GM18519 (cell line): Measurements from ENCODE around the gene ANKS1B.
"Not testable (repeated sequence)": the region's sequence is repeated elsewhere in the genome, so short reads cannot be mapped to it uniquely, and the experiment has no call there.

Experiments used
- ATAC-seq: cut with Tn5 transposase; IDR thresholded peaks from one replicate; pipeline ENCODE4 v1.9.1; 2021; ENCODE audit warnings: mild to moderate bottlenecking, moderate library complexity; ENCODE audit not compliant: unreplicated experiment, low FRiP score

Gene ANKS1B

GRCh38 chr12:99984271-99985128 is at the start of gene ANKS1B:
TSS of gene ANKS1B (minus strand) at chr12:99984936. CDS start at chr12:99984237, 699 bp downstream.
- ATAC-seq, result no peak

GRCh38 chr12:100031836-100032235 is 47.1 kb upstream of the ANKS1B start:
- no peak for ATAC-seq

- ATAC-seq, result no peak
Observed at GRCh38 chr12:100027671-100028070, 42.9 kb upstream of the ANKS1B start.

- no peak for ATAC-seq
Observed at GRCh38 chr12:100026241-100026640, 41.5 kb upstream of the ANKS1B start.

- ATAC-seq, result no peak
Observed at GRCh38 chr12:100024974-100025555, 40.3 kb upstream of the ANKS1B start.

GRCh38 chr12:100020370-100020769 is 35.6 kb upstream of the ANKS1B start:
- ATAC-seq, result no peak

- no peak for ATAC-seq
Observed at GRCh38 chr12:100017056-100017455, 32.3 kb upstream of the ANKS1B start.

GRCh38 chr12:100016304-100016703 is 31.6 kb upstream of the ANKS1B start:
- ATAC-seq, result not testable (repeated sequence)

GRCh38 chr12:100005846-100006245 is 21.1 kb upstream of the ANKS1B start:
- not testable (repeated sequence) for ATAC-seq

GRCh38 chr12:99997806-99998205 is 13.1 kb upstream of the ANKS1B start:
- no peak for ATAC-seq

GRCh38 chr12:99996095-99996494 is 11.4 kb upstream of the ANKS1B start:
- no peak for ATAC-seq

GRCh38 chr12:99985631-99986030 is 895 bp upstream of the ANKS1B start:
- no peak for ATAC-seq

GRCh38 chr12:99985129-99985570 is 414 bp upstream of the ANKS1B start:
- no peak for ATAC-seq

GRCh38 chr12:99983456-99984258 is 1.1 kb downstream of the ANKS1B start:
- ATAC-seq, result no peak

- ATAC-seq, result no peak
Observed at GRCh38 chr12:99981639-99982190, 3.0 kb downstream of the ANKS1B start.

GRCh38 chr12:99979471-99979870 is 5.3 kb downstream of the ANKS1B start:
- no peak for ATAC-seq

- ATAC-seq, result no peak
Observed at GRCh38 chr12:99978152-99978551, 6.6 kb downstream of the ANKS1B start.

GRCh38 chr12:99977550-99977949 is 7.2 kb downstream of the ANKS1B start:
- no peak for ATAC-seq

GRCh38 chr12:99976762-99977161 is 8.0 kb downstream of the ANKS1B start:
- ATAC-seq, result no peak

- no peak for ATAC-seq
Observed at GRCh38 chr12:99975321-99975720, 9.4 kb downstream of the ANKS1B start.

- ATAC-seq, result no peak
Observed at GRCh38 chr12:99974146-99974545, 10.6 kb downstream of the ANKS1B start.
